UCSD-AML1 (cell line): ENCODE measurements around the gene ODF2.
A peak's percentile ranks its signal among the peaks of the same experiment; 100 is the strongest.
"Not testable (repeated sequence)": the region's sequence is repeated elsewhere in the genome, so short reads cannot be mapped to it uniquely, and the experiment has no call there.

Experiments
- DNase-seq: peaks from one replicate; lab custom pipeline; 2025; ENCODE audit not compliant: unreplicated experiment; lab: John Stamatoyannopoulos, UW

Gene ODF2

DNA sequence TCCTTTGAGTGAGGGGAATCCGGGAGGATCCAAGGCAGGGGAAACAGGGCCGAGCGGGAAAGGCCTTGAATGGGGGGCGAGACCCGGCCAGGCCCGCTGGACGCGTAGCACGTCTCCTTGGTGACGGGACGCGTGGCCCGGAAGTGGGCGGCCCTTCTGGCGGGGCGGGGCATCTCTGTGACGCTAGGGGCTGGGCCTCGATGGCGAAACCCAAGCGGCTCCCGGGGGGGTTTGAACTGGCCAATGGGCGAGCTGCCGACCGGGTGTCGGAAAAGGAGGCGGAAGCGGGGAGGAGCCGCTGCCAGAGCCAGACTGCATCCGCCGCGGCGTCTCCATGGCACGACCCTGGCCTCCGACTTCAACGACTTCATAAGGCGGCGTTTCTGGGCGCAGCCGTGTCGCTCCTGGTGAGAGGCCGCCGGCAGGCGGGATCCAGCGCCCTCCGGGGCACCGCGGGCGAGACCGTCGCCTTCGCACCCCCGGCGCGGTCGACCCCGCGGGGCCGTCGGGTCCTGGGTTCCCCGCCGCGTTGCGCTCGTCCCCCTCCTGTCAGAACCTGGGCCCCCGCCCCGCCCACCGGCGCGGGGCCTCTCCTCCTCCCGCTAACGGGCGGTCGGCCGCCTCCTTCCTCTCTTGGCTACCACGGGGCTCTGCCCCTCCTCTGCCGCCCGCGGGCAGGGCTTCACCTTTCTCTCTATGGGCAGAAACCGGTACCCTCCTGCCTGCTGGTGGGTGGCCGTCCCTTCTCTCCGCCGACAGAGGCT is at the start of gene ODF2:
Gene ODF2, plus strand, starts transcription at position 158 of the 764 bp plus-strand sequence. Its CDS starts 86 bp downstream, at position 244.
- DNase-seq, result peak; percentile 97

DNA sequence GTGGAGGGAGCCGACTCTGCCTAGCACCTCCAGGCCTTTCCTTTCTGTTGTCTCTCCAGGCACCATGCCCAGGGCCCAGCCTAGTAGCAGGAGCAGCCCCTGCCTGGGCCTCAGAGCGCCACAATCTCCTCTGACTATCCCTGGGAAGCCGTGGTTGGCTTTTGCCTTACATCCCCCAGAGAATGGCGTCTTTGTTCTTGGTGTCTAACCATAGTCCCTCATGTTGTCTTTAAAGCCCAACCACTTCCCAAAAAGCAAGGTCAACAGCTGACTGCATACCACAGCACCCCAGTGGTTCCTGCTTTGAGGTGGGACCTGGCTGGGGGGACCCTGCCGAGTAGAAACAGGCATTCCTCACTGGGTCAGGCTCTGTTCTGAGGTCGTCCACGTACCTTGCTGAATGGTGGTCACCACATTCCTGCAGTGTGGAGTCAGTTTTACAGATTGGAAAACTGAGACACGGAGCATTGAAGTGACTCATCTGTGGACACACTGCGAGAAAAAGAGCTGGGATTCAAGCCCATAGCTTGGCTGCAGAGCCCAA is 48.9 kb upstream of the ODF2 start:
- DNase-seq, result no peak

DNA sequence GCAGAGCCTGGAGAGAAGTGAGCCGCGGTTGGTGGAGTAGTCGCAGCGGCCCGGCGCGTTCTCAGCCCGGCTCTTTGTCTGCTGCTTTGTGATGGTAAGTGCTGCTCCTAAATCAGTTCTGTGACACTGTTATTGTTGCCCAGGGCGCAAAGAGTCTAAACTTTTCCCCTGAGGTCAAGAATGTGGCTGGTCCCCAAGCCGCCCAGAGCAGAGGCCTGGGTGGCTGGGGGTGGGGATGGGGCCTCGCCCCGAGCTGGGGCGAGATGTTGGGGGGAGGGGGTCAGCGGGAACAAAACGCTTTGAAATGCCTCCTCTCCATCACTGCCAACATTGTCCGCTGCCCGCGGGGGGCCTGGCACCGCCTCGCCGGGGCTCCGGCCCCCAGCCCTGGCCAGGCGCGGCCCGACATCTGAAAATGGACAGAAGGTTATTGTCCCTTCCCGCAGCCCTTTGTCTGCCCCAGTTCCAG is 46.8 kb upstream of the ODF2 start:
- DNase-seq, result no peak

DNA sequence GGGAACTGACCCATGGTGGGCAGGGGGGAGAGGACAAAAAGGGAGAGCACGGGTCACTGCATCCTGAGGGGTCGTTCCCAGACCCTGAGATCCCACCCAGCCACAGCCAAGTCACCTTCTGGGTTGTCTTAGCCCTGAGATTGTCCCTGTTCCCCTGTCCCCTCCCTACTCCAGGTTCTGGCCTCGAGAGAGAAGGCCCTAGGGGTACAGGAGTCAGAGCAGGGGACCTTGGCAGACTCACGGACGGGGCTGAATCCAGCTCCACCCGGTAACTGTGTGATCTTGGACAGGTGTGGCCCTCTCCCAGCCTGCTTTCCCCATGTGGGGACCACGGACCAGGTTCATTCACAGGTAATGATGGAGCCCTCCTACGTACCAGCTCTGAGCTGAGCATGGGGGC is 46.4 kb upstream of the ODF2 start:
- no peak for DNase-seq

DNA sequence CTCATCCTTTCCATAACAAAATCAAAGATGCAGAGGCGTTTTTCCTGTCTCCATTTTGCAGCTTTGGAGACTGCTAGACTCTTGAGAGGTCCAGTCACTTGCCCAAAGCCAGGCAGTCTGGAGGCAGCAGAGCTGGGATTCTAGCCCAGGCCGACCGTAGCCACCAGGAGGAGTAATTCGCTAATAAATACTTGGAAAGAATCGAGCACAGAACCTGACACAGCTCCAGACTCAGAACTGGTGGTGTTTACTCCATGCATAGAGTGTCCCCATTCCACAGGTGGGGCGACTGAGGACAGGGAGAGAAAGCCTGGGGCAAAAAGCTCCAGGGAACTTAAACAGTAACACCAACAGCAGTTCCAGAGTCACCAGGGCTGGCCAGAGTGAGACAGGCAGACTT is 45.8 kb upstream of the ODF2 start:
- DNase-seq, result no peak

DNA sequence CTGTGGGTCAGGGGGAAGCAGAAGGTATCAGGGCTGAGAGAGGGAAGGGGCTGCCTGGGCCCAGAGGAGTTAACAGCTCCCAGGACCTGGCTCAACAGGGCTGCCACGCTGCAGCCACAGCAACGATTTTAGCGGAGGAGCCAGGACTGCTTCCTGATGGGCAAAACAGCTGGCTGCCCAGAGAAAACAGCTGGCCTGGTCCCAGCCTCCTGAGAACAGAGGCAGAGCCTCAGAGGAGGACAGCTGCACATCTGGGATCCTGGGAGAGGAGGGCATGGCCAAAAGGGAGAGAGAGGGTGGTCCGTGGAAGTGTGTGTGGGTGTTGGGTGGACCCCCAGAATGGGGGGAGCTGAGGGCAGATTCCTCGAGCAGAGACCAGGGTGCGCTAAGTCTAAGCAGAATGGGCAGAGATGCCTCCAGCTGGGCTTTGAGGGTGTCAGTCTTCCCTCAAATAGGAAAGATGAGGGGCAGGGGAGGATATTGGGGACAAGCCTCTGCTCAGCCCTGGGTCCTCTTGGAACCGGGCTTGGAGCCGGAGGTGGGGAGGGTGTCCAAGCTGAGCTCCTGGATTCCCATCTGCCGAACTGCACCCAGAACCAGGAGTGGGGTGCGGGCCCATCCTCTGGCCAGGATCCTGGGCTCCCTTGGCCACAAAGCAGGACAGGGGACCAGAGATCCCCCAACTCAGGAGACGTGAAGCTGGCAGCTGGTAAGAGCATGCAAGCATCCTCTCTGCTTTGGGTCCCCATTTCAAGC is 44.3 kb upstream of the ODF2 start:
- no peak for DNase-seq

DNA sequence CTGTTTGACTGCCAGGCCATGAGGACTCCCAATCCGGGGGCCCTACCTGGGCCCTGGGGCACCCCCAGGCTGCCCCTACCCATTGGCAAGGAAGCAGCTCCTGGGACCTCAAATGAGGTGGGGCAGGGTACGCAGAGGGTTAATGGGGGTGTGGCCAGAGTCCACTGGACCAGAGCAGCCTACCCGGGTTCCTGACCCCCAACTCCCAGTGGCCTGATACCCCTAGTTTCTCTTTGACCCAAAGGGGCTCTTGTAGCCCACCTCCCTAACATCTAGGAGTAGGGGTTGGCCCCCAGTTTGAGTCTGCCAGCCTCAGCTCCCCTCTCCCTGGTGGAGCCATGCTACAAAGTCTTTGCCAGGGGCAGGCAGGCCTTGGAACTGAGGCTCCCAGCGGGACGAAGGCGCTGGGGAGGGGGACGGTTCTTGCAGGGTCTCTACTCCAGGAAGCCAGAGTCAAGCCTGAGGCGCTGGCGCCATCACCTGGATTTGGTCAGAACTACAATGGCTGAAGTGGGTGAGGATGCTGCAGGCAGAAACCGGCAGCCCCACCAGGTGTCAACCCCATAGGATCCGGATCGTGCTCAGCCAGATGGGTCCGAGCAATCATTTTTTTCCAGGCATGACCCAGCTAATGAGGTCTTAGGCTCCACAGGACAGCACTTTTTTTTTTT is 43.6 kb upstream of the ODF2 start:
- peak; percentile 79 for DNase-seq

DNA sequence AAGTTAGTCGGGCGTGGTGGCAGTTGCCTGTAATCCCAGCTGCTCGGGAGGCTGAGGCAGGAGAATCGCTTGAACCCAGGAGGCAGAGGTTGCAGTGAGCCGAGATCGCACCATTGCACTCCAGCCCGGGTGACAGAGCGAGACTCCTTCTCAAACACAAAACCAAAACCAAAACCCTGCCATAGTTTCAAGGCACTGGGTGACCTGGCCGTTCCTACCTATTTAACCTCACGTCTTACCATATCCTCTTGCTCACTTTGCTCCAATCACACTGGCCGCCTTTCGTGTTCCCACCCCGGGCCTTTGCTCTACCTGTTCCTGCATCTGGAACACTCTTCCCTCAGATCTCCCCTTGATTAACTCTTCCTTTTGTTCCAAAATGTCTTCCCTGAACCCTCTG is 42.1 kb upstream of the ODF2 start:
- not testable (repeated sequence) for DNase-seq

DNA sequence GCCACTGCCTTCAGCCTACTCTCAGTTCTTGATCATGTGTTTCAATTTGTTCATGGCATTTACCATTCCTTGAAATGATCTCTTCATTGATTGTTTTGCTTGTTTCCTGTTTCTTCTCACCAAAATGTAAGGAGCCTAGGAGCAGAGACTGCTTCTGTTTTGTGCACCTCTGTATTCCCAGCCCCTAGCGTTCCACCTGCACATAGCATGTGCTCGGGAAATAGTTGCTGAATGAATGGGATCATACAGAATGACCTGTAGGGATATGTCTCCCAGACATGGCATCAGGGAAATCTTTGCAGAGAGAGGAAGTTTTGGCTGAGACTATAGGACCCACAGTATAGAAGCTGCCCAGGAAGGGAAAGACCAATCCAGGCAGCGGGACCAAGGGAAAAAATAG is 41.3 kb upstream of the ODF2 start:
- no peak for DNase-seq

DNA sequence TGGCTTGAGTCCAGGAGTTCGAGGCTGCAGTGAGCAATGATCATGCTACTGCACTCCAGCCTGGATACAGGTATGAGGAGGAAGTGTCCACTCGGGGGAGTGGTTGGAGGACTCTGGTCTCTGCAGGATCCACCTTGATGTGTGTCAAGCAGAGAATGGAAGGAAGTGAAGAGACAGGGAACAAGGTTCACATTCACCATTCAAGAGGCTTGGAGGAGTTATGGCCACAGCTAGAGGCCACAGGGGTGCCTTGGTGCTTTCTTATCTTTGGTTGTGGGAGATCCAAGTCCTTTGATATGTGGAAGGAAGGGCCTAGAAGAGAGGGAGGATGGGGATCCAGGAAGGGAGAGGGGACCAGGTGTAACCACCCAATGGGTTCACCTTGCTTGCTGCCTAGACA is 40.5 kb upstream of the ODF2 start:
- no peak for DNase-seq

DNA sequence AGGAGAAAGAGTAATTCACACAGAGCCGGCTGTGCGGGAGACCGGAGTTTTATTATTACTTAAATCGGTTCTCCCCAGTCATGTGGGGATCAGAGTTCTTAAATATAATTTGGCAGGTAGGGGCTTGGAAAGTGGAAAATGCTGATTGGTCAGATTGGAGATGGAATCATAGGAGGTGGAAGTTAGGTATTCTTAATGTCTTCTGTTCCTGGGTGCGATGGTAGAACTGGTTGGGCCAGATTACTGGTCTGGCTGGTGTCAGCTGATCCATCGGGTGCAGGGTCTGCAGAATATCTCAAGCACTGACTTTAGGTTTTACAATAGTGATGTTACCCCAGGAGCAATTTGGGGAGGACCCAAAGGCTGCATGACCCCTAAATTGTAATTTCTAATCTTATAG is 39.8 kb upstream of the ODF2 start:
- DNase-seq, result no peak

DNA sequence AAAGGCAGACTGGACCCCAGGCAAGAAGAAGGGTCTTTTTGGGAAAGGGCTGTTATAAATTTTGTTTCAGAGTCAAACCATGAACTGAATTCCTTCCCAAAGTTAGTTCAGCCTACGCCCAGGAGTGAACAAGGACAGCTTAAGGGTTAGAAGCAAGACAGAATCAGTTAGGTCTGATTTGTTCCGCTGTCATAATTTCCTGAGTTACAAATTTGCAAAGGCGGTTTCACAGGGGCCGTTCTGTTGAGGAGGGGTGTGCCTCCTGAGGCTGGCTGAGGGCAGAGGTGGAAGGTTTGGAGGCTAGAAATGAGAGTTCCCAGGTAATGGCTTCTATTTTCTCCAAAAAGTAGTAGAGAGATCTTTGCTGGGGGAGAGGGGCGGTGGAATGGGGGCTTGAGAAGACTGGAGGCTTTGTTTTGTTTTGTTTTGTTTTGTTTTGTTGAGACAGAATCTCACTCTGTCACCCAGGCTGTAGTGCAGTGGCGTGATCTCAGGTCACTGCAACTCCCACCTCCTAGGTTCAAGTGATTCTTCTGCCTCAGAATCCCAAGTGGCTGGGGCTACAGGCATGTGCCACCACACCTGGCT is 39.3 kb upstream of the ODF2 start:
- DNase-seq, result no peak

DNA sequence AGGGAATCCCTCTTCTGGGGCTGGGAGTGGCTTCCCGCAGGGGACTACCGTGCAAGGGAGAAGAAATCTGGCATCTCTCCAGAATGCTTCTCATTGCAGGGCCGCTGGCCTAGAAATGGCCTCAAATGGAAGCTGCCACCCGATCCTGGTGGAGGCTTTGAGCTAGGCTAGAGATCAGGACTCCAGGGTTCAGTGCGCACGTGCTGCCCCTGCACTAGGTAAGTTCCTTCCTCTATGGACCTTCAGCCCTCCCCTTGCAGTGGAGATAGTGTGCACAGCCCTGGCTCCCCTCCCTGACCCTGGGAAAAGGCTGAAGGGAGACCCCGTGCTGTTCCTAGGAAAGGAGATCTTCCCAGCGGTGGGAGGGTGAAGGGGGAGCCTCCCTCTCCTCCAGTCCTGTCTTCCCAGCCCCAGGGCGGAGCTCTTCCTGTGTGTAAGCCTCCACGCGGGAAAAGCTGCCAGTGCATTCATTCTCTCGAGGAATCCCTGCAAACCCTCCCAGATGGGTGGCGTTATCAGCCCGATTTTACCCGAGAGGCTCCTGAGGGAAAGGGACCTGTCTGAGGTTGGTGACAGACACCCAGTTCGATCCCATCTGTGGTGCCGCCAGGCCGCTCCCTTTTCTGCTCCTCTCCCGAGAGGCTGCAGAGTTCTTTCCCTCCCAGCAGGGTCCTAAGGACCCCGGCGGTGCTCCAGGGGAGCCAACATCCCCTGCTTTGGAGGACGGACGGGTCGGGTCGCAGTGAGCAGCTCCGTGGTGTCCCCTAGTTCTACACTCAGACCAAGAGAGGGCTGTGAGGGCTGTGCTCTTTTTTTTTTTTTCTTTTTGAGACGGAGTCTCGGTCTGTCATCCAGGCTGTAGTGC is 36.5 kb upstream of the ODF2 start:
- DNase-seq, result no peak

DNA sequence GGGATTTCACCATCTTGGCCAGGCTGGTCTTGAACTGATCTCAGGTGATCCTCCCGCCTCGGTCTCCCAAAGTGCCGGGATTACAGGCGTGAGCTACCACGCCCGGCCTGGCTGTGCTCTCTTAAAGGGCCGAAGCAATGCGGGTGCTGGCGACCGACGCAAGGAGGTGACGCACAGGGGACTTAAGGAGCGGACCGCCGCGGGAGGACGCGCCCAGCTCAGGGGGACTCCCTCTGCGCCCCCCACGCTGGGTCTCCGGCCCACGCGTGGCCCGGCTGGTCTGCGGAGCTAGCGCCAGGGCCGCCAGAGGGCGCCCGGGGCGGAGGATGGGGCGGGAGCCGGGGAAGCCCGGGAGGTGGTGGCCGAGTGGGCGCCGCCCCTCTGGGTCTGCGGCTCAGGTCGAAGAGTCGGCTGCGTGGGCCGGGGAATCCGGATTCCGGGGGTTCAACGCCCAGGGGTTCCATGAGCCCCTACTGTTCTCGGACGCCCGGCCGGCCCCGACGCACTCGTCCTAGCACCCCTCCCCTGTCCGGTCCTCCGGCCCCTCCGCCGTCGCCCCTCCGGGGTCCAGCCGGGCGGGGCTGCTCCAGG is 35.7 kb upstream of the ODF2 start:
- peak; percentile 81 for DNase-seq

DNA sequence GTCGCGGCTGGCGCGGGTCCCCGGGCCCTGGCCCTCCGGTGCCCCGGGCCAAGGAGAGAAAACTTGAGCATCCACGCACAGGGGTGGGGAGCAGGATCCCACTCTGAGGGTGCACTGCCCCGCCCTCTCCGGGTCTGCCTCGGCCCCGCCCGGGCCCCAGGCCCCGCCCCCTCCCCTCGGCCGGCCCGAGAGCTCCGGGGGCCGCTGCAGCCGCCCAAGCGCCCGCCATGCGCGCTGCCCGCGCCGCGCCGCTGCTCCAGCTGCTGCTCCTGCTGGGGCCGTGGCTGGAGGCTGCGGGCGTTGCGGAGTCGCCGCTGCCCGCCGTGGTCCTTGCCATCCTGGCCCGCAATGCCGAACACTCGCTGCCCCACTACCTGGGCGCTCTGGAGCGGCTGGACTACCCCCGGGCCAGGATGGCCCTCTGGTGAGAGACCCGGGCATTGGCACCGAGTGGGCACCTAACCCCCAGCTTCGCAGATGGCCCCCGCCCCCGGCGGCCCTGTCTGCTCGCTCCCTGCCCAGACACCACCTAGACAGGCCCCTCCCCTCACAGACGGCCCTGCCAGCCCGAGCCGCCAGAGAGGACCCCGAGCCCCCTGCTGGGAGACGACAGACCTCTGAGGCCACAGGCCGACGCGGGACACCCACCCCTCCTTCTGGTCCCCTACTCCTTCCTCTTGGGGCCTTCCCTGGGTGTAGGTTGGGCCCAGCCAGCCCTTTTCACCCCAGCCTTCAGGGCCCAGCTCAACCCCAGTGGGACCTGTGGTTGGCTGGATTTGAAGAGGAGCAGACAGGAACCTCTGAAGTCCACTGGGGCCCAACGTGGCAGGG is 34.9 kb upstream of the ODF2 start, which contains the start of gene CERCAM:
Gene CERCAM, plus strand, starts transcription at position 207 of the 831 bp plus-strand sequence. Its CDS starts 21 bp downstream, at position 228.
- DNase-seq, result peak; percentile 62

DNA sequence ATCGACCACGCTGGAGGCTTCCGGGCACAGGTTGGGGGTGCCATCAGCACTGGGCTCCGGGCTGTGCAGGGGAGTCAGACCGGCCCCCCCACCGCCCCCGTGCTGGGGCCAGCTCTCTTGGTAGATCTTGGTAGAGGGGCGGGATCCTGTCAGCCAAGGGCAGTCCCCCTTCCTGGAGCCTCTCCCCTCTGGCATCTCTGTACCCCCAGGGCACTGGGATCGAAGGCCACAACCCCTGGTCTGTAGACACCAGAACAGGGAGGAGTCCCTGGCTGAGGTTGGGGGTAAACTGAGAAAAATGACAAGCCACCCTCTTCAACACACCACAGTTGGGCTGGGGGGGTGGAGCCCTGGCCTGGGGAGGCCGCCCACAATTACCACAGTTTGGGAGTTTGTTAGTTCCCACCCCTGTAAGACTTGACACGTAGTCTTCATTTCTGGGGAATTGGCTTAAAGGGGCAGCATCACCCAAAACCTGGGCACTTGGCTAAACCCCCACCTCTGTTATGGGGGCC is 34.3 kb upstream of the ODF2 start:
- DNase-seq, result no peak

DNA sequence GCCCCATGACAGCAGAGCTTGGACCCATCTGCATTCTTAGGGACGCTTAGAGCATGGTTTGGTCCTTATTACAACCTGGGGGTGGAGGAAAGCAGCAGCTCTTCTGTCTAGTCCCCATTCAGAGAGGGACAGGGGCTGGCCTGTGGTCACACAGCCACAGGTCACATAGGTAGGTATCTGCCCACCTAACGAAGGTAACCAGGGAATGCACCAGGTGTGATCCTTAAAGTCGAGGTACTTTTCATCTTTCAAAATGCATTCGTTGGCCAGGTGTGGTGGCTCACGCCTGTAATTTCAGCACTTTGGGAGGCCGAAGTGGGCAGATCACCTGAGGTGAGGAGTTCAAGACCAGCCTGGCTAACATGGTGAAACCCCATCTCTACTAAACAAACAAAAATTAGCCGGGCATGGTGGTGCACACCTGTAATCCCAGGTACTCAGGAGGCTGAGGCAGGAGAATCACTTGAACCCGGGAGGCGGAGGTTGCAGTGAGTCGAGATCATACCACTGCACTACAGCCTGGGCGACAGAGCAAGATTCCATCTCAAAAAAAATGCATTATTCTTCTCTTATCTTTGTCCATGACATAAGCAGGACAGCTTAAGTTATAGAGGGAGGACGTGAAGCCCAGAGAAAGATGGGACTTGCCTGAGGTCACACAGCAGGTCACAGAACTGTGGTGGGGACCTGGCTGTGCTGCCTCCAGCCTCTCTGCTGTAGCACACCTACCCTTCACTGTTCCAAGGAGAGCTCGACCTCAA is 33.6 kb upstream of the ODF2 start:
- not testable (repeated sequence) for DNase-seq

DNA sequence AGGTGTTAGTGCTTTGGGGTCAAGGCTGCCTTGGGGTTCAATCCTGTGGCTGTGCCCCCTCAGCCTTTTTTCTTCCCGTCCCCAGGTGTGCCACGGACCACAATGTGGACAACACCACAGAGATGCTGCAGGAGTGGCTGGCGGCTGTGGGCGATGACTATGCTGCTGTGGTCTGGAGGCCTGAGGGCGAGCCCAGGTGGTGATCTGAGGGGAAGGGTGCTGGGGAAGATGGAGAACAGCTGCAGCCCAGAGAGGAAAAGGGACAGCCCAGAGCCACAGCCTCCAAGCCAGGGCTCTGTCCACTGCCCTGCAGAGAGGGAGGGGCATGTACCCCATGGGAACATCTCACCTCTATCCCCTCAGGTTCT is 33.0 kb upstream of the ODF2 start:
- DNase-seq, result no peak
